Activated CD4-positive, CD25-positive, alpha-beta regulatory T cell treated with anti-CD3 and anti-CD28 coated beads, Interleukin-2, amount 50 U/mL, for 72 hours (primary cell): Measurements from ENCODE around the gene UBE4B.
"Not testable (repeated sequence)": the region's sequence is repeated elsewhere in the genome, so short reads cannot be mapped to it uniquely, and the experiment has no call there.

Experiments
- DNase-seq: peaks from one replicate; pipeline ENCODE4 v3.0.0; 2021

Gene UBE4B

DNA sequence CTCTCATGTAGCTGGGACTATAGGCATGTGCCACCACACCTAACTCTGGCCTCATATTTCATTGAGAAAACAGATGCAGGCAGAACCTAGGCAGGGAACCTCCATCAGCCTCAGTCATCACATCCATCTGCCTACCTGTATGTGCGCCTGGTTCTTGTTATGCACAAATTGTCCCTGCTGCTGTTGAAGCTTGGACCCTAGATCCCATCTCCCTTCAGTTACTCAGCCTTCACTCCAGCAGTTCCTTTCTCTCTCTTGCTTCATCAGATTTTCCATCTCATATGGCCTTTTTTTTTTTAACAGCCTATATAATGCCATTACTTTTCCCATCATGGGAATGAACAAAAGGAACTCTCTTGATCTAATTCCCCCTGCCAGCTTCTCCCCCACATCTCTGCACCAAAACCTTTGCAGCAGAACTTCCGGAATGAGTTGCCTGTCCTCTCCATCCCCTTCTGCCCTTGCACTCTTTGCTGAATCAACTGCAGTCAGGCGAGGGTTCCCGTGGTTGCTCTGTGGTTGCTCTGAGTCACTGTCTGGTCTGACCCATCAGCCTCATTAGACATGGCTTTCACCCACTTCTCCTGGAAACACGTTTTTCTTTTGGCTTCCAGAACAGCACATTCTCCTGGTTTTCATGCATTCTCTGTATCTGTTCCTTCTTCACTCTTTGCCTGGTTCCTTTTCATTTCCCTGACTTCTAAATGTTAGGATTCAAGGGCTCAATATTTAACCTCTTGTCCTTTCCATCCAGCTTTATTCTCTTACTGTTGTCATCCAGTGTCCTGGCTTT is 41.5 kb downstream of the UBE4B start:
- peak; percentile 56 for DNase-seq

- no peak for DNase-seq
Observed at GRCh38 chr1:10074852-10075730, 42.3 kb downstream of the UBE4B start.

DNA sequence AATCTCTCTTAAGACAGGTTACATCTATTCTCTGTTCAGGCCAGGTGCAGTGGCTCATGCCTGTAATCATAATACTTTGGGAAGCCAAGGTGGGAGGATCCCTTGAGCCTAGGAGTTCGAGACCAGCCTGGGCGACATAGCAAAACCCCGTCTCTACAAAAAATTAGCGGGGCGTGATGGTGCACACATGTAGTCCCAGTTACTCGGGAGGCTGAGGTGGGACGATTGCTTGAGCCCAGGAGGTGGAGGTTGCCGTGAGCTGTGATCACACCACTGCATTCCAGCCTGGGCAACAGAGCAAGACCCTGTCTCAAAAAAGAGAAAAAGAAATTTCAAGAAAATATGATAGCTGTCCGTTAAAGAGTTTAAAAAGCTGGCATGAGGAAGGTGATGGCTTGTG is 43.0 kb downstream of the UBE4B start:
- no peak for DNase-seq

- DNase-seq: no peak
Observed at GRCh38 chr1:10078494-10078893, 45.7 kb downstream of the UBE4B start.

DNA sequence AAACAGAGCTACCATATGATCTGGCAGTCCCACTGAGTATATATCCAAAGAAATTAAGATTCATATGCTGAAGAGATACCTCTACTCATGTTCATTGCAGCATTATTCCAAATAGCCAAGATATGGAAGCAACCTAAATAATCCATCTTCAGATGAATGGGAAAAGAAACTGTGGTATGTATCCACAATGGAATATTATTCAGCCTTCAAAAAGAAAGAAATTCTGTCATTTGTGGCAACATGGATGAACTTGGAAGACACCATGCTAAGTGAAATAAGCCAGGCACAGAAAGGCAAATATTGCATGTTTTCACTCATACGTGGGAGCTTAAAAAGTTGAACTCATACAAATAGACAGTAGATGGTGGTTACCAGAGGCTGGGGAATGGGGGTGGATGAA is 47.8 kb downstream of the UBE4B start:
- DNase-seq: no peak

GRCh38 chr1:10082785-10083479 is 50.2 kb downstream of the UBE4B start:
- DNase-seq: no peak

- no peak for DNase-seq
Observed at GRCh38 chr1:10084045-10084444, 51.3 kb downstream of the UBE4B start.

DNA sequence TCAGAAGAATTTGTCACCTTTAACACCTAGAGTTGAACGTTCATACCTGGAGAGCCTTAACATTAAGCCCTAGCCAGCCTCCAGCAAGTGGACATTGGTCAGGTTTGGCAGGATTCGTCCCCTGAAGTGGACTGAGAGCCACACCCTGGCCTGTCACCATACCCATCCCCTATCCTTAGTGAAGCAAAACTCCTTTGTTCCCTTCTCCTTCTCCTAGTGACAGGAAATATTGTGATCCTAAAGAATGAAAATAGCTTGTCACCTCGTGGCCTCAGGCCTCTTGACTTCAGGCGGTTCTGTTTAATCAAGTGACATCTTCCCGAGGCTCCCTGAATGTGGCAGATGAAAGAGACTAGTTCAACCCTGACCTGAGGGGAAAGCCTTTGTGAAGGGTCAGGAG is 52.3 kb downstream of the UBE4B start:
- DNase-seq: no peak

DNA sequence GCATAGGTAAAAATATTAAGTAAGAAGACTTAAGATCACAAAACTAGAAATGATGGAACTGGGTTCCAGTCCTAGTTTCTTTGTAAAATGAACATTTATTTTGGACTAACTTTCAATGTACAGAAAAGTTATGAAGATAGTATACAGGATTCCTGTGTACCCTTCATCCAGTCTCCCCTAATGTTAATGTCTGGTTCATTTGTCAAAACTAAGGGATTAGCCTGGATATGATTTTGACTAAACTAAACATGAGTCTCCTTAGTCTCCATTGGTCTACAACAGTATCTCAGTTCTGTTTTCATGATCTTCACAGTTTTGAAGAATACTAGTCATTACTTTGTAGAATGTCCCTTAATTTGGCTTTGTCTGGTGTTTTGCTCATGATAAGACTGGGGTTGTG is 54.5 kb downstream of the UBE4B start:
- no peak for DNase-seq

DNA sequence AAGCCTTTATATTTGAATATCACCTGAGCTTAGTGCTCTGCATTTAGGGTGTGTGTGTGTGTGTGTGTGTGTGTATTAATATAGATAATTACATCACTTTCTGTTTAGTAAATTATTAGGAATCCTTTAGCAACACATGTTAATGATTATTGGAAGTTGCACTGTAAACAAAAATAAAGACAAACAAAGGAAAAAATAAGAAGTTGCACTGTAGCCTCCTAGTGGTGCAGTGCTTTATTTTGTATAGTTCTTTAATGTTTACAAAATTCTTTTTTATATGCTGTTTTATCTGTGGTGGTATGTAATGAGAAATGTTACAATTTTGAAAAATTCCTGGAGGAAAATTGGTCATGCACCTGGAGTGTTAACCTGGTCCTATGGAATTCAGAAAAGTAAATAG is 69.2 kb downstream of the UBE4B start:
- no peak for DNase-seq

DNA sequence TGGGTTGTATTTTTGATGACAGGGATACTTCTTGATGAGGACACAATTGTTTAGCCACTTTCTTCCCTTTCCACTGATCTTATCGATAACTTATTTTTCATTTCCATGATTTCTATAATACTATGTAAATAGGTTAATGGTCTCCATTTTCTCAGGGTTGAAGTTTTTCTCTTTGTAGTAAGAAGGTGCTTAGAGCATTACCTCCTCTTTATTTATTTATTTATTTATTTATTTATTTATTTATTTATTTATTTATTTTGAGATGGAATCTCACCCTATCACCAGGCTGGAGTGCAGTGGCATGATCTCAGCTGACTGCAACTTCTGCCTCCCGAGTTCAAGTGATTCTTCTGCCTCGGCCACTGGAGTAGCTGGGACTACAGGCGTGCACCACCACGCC is 70.4 kb downstream of the UBE4B start:
- DNase-seq: no peak

DNA sequence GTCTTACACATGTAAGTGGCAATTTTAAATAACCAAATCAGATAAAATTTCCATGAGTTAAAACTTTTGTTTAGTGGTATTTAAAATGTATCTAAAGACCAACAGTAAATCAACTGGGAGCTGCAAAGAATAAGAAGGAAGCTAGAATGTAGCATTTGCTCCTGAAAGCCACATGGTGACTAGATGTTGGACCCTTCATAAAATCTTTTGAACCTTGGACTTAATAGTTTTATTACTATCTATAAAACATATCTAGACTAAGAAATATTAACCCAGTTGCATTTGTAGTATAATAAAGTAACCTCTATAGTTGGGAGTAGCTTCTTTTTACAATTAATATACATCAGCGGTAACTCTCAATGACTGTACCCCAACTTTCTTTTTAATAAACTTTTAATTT is 72.1 kb downstream of the UBE4B start:
- no peak for DNase-seq

DNA sequence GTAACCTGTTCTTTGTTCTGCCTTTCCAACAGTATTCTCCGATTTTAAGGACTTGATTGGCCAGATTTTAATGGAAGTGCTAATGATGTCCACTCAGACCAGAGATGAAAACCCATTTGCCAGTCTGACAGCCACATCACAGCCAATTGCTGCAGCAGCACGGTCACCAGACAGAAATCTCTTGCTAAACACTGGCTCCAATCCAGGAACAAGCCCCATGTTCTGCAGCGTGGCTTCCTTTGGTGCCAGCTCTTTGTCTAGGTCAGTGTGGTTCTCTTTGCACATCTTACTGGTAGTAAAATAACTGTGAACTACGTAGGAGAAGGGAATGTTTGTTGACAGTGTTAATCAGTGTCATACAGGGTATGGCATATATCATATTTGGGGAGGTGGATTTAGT is 72.7 kb downstream of the UBE4B start:
- DNase-seq: no peak

- no peak for DNase-seq
Observed at GRCh38 chr1:10106241-10106640, 73.5 kb downstream of the UBE4B start.

DNA sequence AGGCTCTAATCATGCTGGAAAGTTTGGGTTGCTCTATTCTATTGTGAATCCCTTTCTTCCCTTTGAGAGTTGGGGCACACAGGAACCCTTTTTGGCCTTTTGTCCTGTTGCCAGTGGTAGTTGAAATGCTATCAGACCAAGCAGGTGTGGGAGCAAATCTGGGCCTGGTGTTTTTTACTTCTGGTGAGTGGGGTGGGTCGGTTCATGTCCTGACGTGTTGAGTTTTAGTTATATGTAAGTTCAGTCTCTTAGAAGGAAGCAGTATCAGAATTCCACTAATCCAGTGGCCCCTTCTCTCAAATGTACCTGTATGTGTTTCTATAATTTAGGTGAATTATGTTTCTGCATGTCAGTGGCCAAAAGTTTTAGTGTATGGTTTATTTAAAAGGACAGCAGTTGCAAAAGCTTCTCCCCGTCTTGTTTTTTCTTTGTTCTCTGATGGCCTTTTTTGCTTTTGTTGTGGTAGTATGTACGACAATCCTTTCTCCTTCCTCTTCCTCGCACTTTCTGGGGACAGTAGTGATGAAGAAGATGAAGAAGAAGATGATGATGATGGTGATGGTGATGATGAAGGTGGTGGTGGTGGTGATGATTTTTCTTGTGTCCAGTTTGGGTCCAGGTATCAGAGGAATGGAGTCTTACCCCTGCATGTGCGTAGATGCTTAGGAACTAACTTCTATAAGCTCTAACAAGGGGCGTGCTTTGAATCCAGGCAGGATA is 74.2 kb downstream of the UBE4B start:
- no peak for DNase-seq

DNA sequence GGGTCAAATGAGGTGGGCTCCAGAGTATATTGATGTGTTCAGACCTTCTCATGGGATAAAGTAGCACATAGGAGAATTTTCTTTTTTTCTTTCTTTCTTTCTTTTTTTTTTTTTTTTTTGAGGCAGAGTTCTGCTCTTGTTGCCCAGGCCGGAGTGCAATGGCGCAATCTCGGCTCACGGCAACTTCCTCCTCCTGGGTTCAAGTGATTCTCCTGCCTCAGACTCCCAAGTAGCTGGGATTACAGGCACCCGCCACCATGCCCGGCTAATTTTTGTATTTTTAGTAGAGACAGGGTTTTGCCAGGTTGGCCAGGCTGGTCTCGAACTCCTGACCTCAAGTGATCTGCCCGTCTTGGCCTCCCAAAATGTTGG is 74.7 kb downstream of the UBE4B start:
- not testable (repeated sequence) for DNase-seq

DNA sequence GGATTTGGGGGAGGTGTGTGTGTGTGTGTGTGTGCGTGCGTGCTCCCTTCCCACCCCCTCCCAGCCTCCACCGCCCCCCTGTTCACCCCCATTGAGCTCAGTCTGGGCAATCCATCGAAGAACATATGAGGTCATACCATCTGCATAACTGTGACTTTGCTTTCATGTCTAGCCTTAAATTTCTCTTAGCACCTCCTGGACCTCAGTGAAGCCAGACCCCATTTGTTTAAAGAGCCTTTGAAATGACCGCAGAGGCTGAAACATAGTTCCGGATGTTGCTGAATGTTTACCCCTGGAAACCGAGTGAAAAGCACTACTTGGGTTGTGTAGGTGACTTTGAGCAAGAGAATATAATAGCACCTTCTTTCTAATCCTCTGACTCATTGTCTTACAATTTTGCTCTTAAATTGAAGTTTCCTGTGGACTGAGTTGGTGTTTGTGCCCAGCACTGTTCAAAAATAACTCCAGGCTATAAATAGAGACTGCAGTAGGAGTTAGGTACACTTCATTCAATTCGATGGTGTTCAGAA is 75.4 kb downstream of the UBE4B start:
- no peak for DNase-seq

GRCh38 chr1:10108948-10109708 is 76.4 kb downstream of the UBE4B start:
- DNase-seq: no peak

GRCh38 chr1:10113501-10113900 is 80.7 kb downstream of the UBE4B start:
- no peak for DNase-seq

- no peak for DNase-seq
Observed at GRCh38 chr1:10114746-10115145, 82.0 kb downstream of the UBE4B start.

GRCh38 chr1:10117132-10117531 is 84.4 kb downstream of the UBE4B start:
- no peak for DNase-seq

- no peak for DNase-seq
Observed at GRCh38 chr1:10117865-10118264, 85.1 kb downstream of the UBE4B start.
